K562 (cell line): Measurements from ENCODE around the gene TRMT2A. TPM values are rescaled to one million over a fixed set of nuclear protein-coding genes. Genes with fewer than 3 reads are reported as not detected.
A peak's percentile ranks its signal among the peaks of the same experiment; 100 is the strongest.

Experiments
- ATAC-seq: fragments of 200-7000 bp; cut with Tn5 transposase; 3 replicates; pipeline ENCODE4 v1.9.1; 2020; ENCODE audit warnings: moderate library complexity
- BruUV-seq: library from RNA; stranded (reverse); fragments of 400-500 nt; replicated peaks from 2 replicates; lab custom pipeline; 2021; lab: Mats Ljungman, UMichigan
- CTCF ChIA-PET: fragments of 300-600 bp; formaldehyde crosslinking; extraction: SDS; loops from one replicate; lab custom pipeline; 2021; ENCODE audit warnings: low intra/inter-chr PET ratio; lab: Yijun Ruan, JAX
- POLR2A ChIA-PET: fragments of 300-600, 350-650 bp; sonication (Branson Sonifier 250); formaldehyde crosslinking; extraction: SDS; loops from one replicate; lab custom pipeline; 2021; ENCODE audit warnings: antibody characterized with exemption, inconsistent platforms; lab: Yijun Ruan, JAX
- DNase-seq, 4 experiments: peaks; one replicate each; pipeline versions ENCODE4 v3.0.0 to v3.0.0-alpha.2; 2011 to 2018; ENCODE audit warnings: low spot score in 3 of 4, mixed read lengths in 3 of 4; ENCODE audit errors: extremely low read depth in 1 of 4
- FAIRE-seq: peaks from 2 replicates; lab custom pipeline; 2011; peaks lifted over from hg19 to GRCh38; lab: Jason Lieb, UNC
- H2AFZ ChIP-seq: 2 replicates; pipeline ENCODE4 v1.6.0; 2011; ENCODE audit warnings: low read depth, low read length, control low read depth, inconsistent platforms
- H3K27ac ChIP-seq: fragments of 200-600 bp; 3 replicates; pipeline ENCODE4 v1.8.0; 2011; ENCODE audit warnings: low read depth, mild to moderate bottlenecking, control low read depth, inconsistent platforms, low read length, moderate library complexity, mixed read lengths; ENCODE audit errors: extremely low read depth
- H3K27me3 ChIP-seq, 2 experiments: fragments of 300-600 bp in 1 of 2; 2 replicates in 1 of 2; 3 replicates in 1 of 2; pipeline versions ENCODE4 v1.6.0 to v1.8.0; 2011; ENCODE audit warnings: inconsistent platforms in 2 of 2, low read length in 2 of 2, mild to moderate bottlenecking in 1 of 2, mixed read lengths in 1 of 2, moderate library complexity in 1 of 2; ENCODE audit not compliant: control insufficient read depth in 2 of 2, insufficient read depth in 2 of 2
- H3K36me3 ChIP-seq: fragments of 300-600 bp; 3 replicates; pipeline ENCODE4 v1.8.0; 2011; ENCODE audit warnings: mild to moderate bottlenecking, low read length, inconsistent platforms; ENCODE audit not compliant: control insufficient read depth, insufficient read depth
- H3K4me1 ChIP-seq, 2 experiments: fragments of 200-600 bp in 1 of 2; replicated peaks in 1 of 2; 2 replicates in 1 of 2; 3 replicates in 1 of 2; pipeline versions ENCODE4 v1.5.1 to v1.8.0; 2011; ENCODE audit warnings: inconsistent platforms in 2 of 2, low read length in 2 of 2, mild to moderate bottlenecking in 1 of 2, mixed read lengths in 1 of 2, moderate library complexity in 1 of 2; ENCODE audit not compliant: control insufficient read depth in 2 of 2, insufficient read depth in 2 of 2
- H3K4me2 ChIP-seq: 2 replicates; pipeline ENCODE4 v1.6.1; 2011; ENCODE audit warnings: low read length, control low read depth, inconsistent platforms, mixed read lengths; ENCODE audit not compliant: insufficient read depth
- H3K4me3 ChIP-seq: fragments of 200-600 bp; sonication (generic), shearing (Covaris generic); 2 replicates; pipeline ENCODE4 v1.5.1; 2016; ENCODE audit warnings: control low read depth, inconsistent platforms
- H3K79me2 ChIP-seq: fragments of 200-600 bp; 3 replicates; pipeline ENCODE4 v1.8.0; 2011; ENCODE audit warnings: low read length, inconsistent platforms; ENCODE audit not compliant: control insufficient read depth, insufficient read depth
- H3K9ac ChIP-seq, 2 experiments: 2 replicates each; pipeline versions ENCODE4 v1.6.0 to v1.6.1; 2011; ENCODE audit warnings: low read depth in 2 of 2, low read length in 2 of 2, control low read depth in 1 of 2, inconsistent platforms in 1 of 2, mild to moderate bottlenecking in 1 of 2, mixed read lengths in 1 of 2; ENCODE audit not compliant: insufficient read depth in 1 of 2
- H3K9me1 ChIP-seq: one replicate; pipeline ENCODE4 v1.6.0; 2011; ENCODE audit warnings: inconsistent platforms, mild to moderate bottlenecking, low read length, moderate library complexity; ENCODE audit not compliant: control insufficient read depth, insufficient read depth
- H3K9me3 ChIP-seq: replicated peaks from 2 replicates; pipeline ENCODE4 v1.5.1; 2011; ENCODE audit warnings: low read depth, low read length, inconsistent platforms; ENCODE audit not compliant: control insufficient read depth, insufficient read depth
- H4K20me1 ChIP-seq: replicated peaks from 2 replicates; pipeline ENCODE4 v1.6.1; 2011; ENCODE audit warnings: low read length, inconsistent platforms, mixed read lengths; ENCODE audit not compliant: control insufficient read depth, insufficient read depth
- CBX3 ChIP-seq, 2 experiments: IDR thresholded peaks; 1 replicate in 1 of 2; 2 replicates in 1 of 2; pipeline ENCODE4 v1.6.1; 2012; ENCODE audit warnings: inconsistent platforms in 2 of 2, low read length in 2 of 2, borderline replicate concordance in 1 of 2, control low read depth in 1 of 2
- GTF2E2 ChIP-seq: fragments of 200-800 bp; sonication (Bioruptor generic); IDR thresholded peaks from 2 replicates; pipeline ENCODE4 v1.6.1; 2016; ENCODE audit warnings: missing genetic modification characterization, missing compliant biosample characterization
- HDAC6 ChIP-seq: IDR thresholded peaks from 2 replicates; pipeline ENCODE4 v1.6.1; 2012; ENCODE audit warnings: low read depth, mild to moderate bottlenecking, control low read depth, inconsistent platforms, low read length, moderate library complexity
- PHF20 ChIP-seq: fragments of 450-650 bp; IDR thresholded peaks from 2 replicates; pipeline ENCODE4 v1.6.1; 2018; ENCODE audit not compliant: partially characterized antibody
- WGBS: fragments of 100-300 bp; shearing (Covaris generic); methylation state at CpG from one replicate; pipeline ENCODE4 v1.1.6; 2016; ENCODE audit warnings: low coverage, mixed read lengths; ENCODE audit not compliant: insufficient coverage; ENCODE audit errors: missing lambda C conversion rate; 5-methylcytosine and 5-hydroxymethylcytosine counted together
- in situ Hi-C: fragments of 300-500 bp; cut with MboI; formaldehyde crosslinking; loops from 4 replicates; pipeline ENCODE4 v1.15.0; 2018; ENCODE audit warnings: inconsistent platforms, mixed read lengths
- intact Hi-C: fragments of 100-400 bp; cut with micrococcal nuclease; formaldehyde crosslinking; loops from 2 replicates; pipeline ENCODE4 v1.14.2; 2022
- polyA plus RNA-seq, 8 experiments: library from polyadenylated mRNA; depleted of rRNA in 4 of 8; stranded (reverse) in 5 of 8; unstranded in 3 of 8; fragments of >200 nt; fragmentation: Nextera tagmentation in 2 of 8; fragmentation: Illumina TruSeq in 1 of 8; extraction: Ambion mirVana in 2 of 8; extraction: Trizol in 1 of 8; gene quantifications; 2 replicates each; pipeline versions ENCODE4 v1.2.1 to v1.2.3, GENCODE V29; 2011 to 2014; ENCODE audit warnings: inconsistent platforms in 1 of 8, missing spikeins in 1 of 8
- total RNA-seq, 7 experiments: library from RNA; depleted of rRNA in 6 of 7; stranded (reverse); fragments of >200 nt in 6 of 7; fragmentation: Illumina TruSeq in 2 of 7; extraction: Trizol in 2 of 7; gene quantifications; 2 replicates each; pipeline versions ENCODE4 v1.2.1 to v1.2.3, GENCODE V29; 2011 to 2021; ENCODE audit warnings: low replicate concordance in 1 of 7
- TF ChIP-seq, protein P1 (sequence below), 2 experiments: fragments of 450-650 bp in 1 of 2; sonication (generic) in 1 of 2; formaldehyde crosslinking in 1 of 2; IDR thresholded peaks; 2 replicates each; pipeline versions ENCODE4 v1.7.1 to v1.9.0; 2016 to 2022; ENCODE audit warnings: inconsistent platforms in 1 of 2, mild to moderate bottlenecking in 1 of 2, missing genetic modification reagents in 1 of 2

The TRMT2A gene
- total and polyA plus RNA-seq, 9 of the 15 experiments (the other 6 are each of a cell fraction or from before 2014, with no cell fraction given): 1.6 to 265 (median 140) TPM

DNA sequence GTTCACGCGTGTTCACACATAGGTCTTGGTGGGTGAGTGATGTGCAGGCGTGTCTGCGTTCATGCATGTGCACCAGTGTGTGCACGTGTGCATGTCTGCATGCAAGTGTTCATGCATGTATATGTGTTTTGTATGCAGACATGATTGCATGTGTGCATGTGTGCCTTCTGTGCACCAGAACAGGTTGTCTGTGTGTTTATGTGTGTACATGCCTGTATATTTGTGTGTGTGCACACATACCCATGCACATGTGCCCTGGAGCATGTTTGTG, 19.5 kb upstream of the TRMT2A start:
- Histone ChIP-seq H4K20me1 (peaks cover 52% of the 10 kb centered on the region), H3K4me1 (peaks cover 17 to 90% of the 10 kb centered on the region in 2 experiments), H3K9me3 (no peaks in the 10 kb centered on the region), H3K36me3 (peaks cover 15% of the 10 kb centered on the region; the same call in 2 of the 3 replicates), H3K4me3 (no peak overlapping the region), H3K27me3 (no peaks in the 10 kb centered on the region), H3K27ac (no peak overlapping the region), H3K9me1 (peaks cover 18% of the 10 kb centered on the region), H3K9ac (peak overlapping the region in 1 of 2 experiments; percentile 79; a peak in 1 of 4 replicates), H2AFZ (no peak overlapping the region), H3K4me2 (no peak overlapping the region), H3K79me2 (peaks cover 21% of the 10 kb centered on the region)
- in situ Hi-C loops: no loop called here
- POLR2A ChIA-PET: interaction anchor here (0.6 to 7.2 kb wide), 5 partner anchors 8 to 121 kb away, joined by 3 to 68 read pairs (median 4); no protein-coding TSS in a partner anchor
- WGBS: 74% methylated on average over 5 of the region's 5 CpGs
- no peak for ATAC-seq
- BruUV-seq: no TSS peak
- TF ChIP-seq, protein P1, sequence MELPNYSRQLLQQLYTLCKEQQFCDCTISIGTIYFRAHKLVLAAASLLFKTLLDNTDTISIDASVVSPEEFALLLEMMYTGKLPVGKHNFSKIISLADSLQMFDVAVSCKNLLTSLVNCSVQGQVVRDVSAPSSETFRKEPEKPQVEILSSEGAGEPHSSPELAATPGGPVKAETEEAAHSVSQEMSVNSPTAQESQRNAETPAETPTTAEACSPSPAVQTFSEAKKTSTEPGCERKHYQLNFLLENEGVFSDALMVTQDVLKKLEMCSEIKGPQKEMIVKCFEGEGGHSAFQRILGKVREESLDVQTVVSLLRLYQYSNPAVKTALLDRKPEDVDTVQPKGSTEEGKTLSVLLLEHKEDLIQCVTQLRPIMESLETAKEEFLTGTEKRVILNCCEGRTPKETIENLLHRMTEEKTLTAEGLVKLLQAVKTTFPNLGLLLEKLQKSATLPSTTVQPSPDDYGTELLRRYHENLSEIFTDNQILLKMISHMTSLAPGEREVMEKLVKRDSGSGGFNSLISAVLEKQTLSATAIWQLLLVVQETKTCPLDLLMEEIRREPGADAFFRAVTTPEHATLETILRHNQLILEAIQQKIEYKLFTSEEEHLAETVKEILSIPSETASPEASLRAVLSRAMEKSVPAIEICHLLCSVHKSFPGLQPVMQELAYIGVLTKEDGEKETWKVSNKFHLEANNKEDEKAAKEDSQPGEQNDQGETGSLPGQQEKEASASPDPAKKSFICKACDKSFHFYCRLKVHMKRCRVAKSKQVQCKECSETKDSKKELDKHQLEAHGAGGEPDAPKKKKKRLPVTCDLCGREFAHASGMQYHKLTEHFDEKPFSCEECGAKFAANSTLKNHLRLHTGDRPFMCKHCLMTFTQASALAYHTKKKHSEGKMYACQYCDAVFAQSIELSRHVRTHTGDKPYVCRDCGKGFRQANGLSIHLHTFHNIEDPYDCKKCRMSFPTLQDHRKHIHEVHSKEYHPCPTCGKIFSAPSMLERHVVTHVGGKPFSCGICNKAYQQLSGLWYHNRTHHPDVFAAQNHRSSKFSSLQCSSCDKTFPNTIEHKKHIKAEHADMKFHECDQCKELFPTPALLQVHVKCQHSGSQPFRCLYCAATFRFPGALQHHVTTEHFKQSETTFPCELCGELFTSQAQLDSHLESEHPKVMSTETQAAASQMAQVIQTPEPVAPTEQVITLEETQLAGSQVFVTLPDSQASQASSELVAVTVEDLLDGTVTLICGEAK (IDR thresholded peaks at IDR 0.05): no peak
- TF ChIP-seq, protein P1 (CRISPR knock-in tag; IDR thresholded peaks at IDR 0.05): peak; percentile 19; the same call in 1 of the 2 replicates
- TF ChIP-seq CBX3 (IDR thresholded peaks at IDR 0.05; ENCODE audit: borderline replicate concordance in 1 of 2, low read length in 2 of 2) (peak in 1 of 2 experiments; percentile 40; a peak in 1 of 3 replicates), HDAC6 (0 out of 2 replicates have a peak, but pooled peaks have one; percentile 61), GTF2E2 (tag) (no peak), PHF20 (peak; percentile 55)
- intact Hi-C loops: no loop called here
- CTCF ChIA-PET: no interaction called here
- no peak for DNase-seq
- FAIRE-seq: peak; percentile 15
